RWPE1 (cell line): ENCODE measurements around the gene CRISP1.

Experiments
- CTCF ChIA-PET: fragments of 350-600 bp; sonication (Branson Sonifier 250); formaldehyde crosslinking; extraction: SDS; loops from one replicate; lab custom pipeline; 2021; lab: Yijun Ruan, JAX
- POLR2A ChIA-PET: fragments of 400-600 bp; formaldehyde crosslinking; extraction: SDS; loops from one replicate; lab custom pipeline; 2020; ENCODE audit warnings: antibody characterized with exemption; ENCODE audit not compliant: low non-redundant PET; lab: Yijun Ruan, JAX
- DNase-seq: peaks from one replicate; pipeline ENCODE4 v3.0.0; 2012; ENCODE audit warnings: low spot score
- H3K27ac ChIP-seq: fragments of 450-650 bp; 2 replicates; pipeline ENCODE4 v1.5.1; 2017
- TF ChIP-seq, protein P1 (sequence below): fragments of 450-650 bp; conservative IDR thresholded peaks from 2 replicates; pipeline ENCODE4 v1.5.1; 2017; ENCODE audit warnings: low read depth, mild to moderate bottlenecking

CRISP1 gene

GRCh38 chr6:49888742-49889431 lies 22.6 kb upstream of the CRISP1 start:
- no peak for DNase-seq
- CTCF ChIA-PET: no interaction called here
- POLR2A ChIA-PET: no interaction called here
- TF ChIP-seq, protein P1, sequence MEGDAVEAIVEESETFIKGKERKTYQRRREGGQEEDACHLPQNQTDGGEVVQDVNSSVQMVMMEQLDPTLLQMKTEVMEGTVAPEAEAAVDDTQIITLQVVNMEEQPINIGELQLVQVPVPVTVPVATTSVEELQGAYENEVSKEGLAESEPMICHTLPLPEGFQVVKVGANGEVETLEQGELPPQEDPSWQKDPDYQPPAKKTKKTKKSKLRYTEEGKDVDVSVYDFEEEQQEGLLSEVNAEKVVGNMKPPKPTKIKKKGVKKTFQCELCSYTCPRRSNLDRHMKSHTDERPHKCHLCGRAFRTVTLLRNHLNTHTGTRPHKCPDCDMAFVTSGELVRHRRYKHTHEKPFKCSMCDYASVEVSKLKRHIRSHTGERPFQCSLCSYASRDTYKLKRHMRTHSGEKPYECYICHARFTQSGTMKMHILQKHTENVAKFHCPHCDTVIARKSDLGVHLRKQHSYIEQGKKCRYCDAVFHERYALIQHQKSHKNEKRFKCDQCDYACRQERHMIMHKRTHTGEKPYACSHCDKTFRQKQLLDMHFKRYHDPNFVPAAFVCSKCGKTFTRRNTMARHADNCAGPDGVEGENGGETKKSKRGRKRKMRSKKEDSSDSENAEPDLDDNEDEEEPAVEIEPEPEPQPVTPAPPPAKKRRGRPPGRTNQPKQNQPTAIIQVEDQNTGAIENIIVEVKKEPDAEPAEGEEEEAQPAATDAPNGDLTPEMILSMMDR: no peak
- no peak overlapping the region for H3K27ac ChIP-seq

GRCh38 chr6:49868951-49869529 lies 2.7 kb upstream of the CRISP1 start:
- H3K27ac ChIP-seq: no peak overlapping the region
- ChIA-PET POLR2A (no interaction called here), CTCF (no interaction called here)
- no peak for DNase-seq
- TF ChIP-seq, protein P1: no peak

DNA sequence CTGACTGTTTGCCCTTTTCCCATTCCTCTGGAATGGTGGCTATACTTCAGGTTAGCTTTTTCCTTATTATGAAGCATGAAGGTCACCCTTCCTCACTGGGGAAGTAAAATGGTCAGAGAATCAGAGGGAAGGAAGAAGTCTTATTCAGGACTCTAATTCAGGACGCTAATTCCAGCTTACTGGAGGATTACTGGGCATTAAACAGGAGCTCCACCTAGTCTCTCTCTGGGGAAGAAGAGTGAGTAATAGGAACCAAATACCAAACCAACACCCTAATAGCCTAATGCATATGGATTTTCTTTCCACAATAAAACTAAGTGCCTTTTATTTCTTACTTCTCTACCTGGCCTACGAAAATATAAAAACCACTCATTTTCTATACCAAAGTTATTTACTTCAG lies 10.1 kb downstream of the CRISP1 start:
- TF ChIP-seq, protein P1: no peak
- peak; percentile 3 for DNase-seq
- POLR2A ChIA-PET: no interaction called here
- CTCF ChIA-PET: no interaction called here
- H3K27ac ChIP-seq: no peak overlapping the region

DNA sequence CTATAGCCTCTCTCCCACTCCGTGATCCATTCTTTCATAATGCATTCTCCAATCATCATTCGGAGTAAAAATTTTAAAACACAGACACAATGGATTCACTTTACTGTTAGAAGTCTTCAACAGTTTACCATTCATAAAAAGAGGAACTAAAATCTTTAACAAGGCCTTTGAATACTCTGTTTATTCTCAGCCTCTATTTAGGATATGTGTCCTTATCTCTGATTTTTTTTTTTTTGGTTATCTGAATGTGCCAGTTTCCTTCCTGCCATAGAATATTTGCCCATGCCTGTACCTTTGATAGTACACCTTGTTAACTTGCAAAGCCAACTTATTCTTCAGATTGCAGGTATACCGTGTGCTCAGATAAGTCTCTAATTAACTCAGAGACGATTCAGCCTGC lies 11.1 kb downstream of the CRISP1 start:
- H3K27ac ChIP-seq: no peak overlapping the region
- ChIA-PET CTCF (interaction anchor here (0.6 kb wide), 2 partner anchors 10 to 892 kb away, joined by 3 to 8 read pairs; no protein-coding TSS in a partner anchor), POLR2A (no interaction called here)
- TF ChIP-seq, protein P1: no peak
- no peak for DNase-seq

- ChIA-PET POLR2A (no interaction called here), CTCF (no interaction called here)
- DNase-seq: no peak
- TF ChIP-seq, protein P1: no peak
- H3K27ac ChIP-seq: no peak overlapping the region
These were observed 13.4 kb downstream of the CRISP1 start for GRCh38 chr6:49852975-49853374.

- ChIA-PET POLR2A (no interaction called here), CTCF (interaction anchor here (0.6 to 1.6 kb wide), 8 partner anchors 182 to 260 kb away, joined by 3 to 19 read pairs (median 3); no protein-coding TSS in a partner anchor)
- no peak overlapping the region for H3K27ac ChIP-seq
- peak; percentile 38 for DNase-seq
- TF ChIP-seq, protein P1: peak; percentile 50
These were observed 17.0 kb downstream of the CRISP1 start for GRCh38 chr6:49849213-49849907.
